Hematopoietic multipotent progenitor cell treated with erythropoietin and hydrocortisone succinate and interleukin-3 and kit ligand, for 8 days (in vitro differentiated cells): ENCODE measurements around the gene HIPK3.
"Not testable (repeated sequence)": the region's sequence is repeated elsewhere in the genome, so short reads cannot be mapped to it uniquely, and the experiment has no call there.

Experiments used
- DNase-seq: peaks from one replicate; pipeline ENCODE4 v3.0.0-alpha.2; 2015

HIPK3 gene

GRCh38 chr11:33257160-33257896 lies at the start of gene HIPK3:
TSS of gene HIPK3 (plus strand) at chr11:33257381.
- DNase-seq: peak; percentile 70

DNA sequence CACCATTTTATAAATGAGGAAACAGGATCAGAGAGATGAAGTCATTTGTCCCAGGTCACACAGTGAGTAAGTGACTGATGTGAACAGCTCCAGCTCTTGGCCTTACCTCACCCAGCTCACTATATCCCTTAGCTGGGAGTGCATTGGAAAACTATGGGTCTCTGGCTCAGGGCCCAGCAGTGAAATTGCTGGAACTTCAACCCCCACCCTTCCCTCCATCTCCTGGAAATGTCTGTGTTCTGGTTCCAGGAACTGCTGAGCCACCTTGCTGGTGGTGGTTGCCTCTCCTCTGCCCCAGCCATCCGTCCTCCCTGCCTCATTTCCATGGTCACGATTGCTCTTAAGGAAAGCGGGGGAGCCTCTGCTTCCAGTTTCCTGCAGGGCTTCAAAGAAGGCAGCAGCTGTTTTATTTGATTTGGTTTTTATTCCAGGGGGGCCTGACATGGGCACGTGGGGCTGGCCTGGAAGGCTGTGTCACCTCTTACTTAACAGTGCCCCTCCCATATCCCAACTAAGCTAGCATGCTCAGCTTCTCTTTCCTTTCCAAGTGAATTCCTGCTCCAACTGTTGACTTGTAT lies 49.7 kb upstream of the HIPK3 start:
- no peak for DNase-seq

- DNase-seq: no peak
Observed at GRCh38 chr11:33208150-33208549, 49.0 kb upstream of the HIPK3 start.

GRCh38 chr11:33211153-33211552 lies 46.0 kb upstream of the HIPK3 start:
- DNase-seq: no peak

DNA sequence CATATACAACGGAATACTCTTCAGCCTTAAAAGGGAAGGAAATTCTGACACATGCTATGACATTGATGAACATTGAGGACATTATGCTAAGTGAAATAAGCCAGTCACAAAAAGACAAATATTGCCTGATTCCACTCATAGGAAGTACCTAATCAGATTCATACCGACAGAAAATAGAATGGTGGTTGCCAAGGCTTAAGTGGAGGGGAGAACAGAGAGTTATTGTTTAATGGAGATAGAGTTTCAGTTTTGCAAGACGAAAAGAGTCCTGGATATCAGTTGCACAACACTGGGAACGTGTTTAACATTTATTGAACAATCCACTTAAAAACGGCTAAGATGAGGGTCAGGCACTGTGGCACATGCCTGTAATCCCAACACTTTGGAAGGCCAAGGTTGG lies 45.6 kb upstream of the HIPK3 start:
- DNase-seq: no peak

- DNase-seq: no peak
Observed at GRCh38 chr11:33214187-33214586, 43.0 kb upstream of the HIPK3 start.

GRCh38 chr11:33214767-33215166 lies 42.4 kb upstream of the HIPK3 start:
- no peak for DNase-seq

GRCh38 chr11:33216676-33217075 lies 40.5 kb upstream of the HIPK3 start:
- DNase-seq: not testable (repeated sequence)

GRCh38 chr11:33222052-33222750 lies 35.0 kb upstream of the HIPK3 start:
- DNase-seq: no peak

DNA sequence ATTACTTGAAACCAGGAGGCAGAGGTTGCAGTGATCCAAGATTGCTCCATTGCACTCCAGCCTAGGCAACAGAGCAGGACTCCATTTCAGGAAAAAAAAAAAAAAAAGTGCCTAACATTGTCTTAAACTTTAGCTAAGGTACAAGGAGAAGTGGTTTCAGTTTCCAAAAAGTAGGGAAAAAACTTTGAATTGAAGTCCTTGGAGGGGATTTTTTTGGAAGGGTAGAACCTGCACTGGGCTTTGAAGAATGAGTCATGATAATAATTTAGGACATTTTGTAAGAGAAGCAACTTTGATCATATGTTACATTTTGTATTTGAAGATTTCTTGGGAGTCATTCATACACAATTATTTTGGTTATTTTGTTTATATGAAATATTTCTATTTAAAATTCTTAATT lies 31.8 kb upstream of the HIPK3 start:
- DNase-seq: no peak

- DNase-seq: no peak
Observed at GRCh38 chr11:33227578-33228261, 29.5 kb upstream of the HIPK3 start.

DNA sequence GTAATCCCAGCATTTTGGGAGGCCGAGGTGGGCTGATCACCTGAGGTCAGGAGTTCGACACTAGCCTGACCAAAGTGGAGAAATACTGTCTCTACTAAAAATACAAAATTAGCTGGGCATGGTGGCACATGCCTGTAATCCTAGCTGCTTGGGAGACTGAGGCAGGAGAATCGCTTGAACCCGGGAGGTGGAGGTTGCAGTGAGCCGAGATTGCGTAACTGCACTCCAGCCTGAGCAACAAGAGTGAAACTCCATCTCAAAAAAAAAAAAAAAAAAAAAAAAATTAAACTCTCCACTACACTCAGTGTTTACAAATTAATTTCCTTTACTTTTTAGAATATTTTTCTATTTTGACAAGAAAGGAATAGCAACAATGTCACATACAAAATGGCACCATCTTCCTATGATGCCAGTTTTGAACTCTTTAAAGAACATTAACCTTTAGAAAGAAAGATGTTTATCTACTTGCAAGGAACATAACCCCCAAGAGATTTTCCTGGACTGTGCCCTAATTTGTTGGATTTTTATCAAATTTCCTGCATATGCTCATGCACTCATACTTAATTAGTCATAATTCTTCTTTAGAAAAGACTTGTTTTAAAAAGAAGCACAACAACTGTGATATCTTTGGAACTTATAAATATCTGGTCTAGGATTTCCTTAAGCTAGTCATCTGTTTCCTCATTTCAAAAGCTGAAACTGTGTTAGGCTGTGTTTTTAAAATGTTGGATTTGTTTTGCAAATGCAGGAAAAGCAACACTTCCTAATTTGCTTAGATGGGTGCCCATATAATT lies 22.6 kb upstream of the HIPK3 start:
- DNase-seq: no peak

DNA sequence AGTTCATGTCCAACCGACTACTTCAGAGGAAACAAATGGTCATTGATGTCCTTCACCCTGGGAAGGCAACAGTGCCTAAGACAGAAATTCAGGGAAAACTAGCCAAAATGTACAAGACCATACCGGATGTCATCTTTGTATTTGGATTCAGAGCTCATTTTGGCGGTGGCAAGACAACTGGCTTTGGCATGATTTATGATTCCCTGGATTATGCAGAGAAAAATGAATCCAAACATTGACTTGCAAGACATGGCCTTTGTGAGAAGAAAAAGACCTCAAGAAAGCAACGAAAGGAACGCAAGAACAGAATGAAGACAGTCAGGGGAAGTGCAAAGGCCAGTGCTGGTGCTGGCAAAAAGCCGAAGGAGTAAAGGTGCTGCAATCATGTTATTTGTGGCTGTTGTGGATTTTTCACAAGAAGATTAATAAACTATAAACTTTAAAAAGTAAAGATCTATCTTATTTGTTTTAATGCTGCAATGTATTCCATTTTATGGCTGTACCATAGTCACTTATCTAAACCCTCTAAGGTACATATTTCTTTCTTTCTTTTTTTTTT lies 20.1 kb upstream of the HIPK3 start:
- DNase-seq: no peak

DNA sequence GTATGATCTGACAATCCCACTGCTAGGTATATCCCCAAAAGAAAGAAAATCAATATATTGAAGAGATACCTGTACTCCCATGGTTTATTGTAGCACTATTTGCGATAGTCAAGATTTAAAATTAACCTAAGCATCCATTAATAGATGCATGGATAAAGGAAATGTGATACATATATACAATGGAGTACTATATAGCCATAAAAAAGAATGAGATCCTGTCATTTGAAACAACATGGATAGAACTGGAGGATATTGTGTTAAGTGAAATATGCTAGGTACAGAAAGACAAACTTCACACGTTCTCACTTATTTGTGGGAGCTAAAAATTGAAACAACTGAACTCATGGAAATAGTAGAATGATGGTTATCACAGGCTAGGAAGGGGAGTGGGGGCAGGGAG lies 14.6 kb upstream of the HIPK3 start:
- DNase-seq: no peak

GRCh38 chr11:33243654-33244053 lies 13.5 kb upstream of the HIPK3 start:
- DNase-seq: not testable (repeated sequence)

DNA sequence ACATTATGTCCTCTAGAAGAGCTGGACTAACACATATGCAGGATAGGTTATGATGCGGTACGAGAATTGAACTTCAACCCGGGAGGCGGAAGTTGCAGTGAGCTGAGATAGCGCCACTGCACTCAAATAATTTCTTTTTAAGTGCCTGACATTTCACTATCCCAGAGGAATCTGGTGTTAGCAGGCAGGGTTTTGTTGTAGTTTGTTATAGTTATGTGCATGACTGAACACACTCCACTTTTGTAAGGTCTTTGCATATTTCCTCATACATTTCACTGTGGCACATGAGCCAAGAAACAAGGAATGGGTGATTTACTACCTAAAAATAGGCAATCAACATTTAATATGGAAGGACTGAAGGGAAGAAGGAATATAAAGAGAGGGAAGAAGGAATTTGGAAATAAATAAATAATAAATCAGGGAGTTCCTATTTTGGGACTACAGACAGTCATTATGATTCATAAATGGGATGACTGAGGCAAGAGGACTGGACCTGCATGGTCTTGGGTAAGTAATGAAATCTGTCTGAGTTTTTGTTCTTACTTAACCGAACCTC lies 8.7 kb upstream of the HIPK3 start:
- no peak for DNase-seq

DNA sequence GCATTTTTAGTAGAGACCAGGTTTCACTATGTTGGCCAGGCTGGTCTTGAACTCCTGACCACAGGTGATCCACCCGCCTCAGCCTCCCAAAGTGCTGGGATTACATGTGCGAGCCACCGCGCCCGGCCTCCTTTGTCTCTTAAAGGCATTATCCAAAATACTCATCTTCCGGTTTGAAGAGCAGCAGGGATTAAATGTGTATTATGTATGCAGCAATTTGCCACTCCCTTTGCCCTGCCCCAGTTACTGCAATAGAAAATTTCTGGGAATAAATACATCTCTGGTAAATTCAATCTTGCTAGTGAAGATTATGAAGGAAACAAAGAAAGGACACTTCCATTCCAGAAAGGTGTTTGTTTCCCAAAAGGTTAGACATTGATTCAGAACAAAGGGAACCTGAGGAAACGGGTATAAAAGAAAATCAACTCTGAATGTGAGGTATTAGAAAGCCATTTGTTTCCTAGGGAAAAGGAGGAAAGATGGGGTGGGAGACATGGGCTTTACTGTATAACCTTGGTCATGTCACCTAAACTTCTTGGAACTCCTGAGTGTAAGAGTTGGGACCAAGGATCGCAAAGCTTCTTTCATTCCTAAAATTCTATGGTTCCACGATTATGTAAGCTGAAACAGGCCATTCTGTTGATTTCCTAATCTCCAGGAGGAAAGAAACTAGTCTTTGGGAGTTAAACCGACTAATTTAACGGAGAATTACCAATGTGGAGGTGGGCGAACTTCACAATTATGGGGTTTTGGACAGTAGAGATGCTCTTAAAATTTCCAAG lies 959 bp upstream of the HIPK3 start:
- DNase-seq: no peak

DNA sequence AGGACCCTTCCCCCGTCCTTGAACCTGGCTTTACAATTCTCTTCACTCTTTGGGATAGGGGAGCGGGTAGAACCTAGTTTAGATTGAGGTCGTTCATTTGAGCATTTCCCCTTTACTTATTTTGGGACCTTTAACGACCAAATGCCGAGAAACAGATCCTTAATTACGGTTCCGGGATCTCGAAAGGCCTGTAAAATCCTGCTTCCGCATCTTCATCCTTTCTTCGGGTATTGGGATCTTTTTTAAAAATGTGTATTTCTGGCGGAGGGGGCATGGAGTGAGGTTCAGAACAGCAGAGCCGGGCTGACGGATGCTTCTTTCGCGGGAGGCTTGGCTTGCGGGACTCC lies 395 bp upstream of the HIPK3 start:
- DNase-seq: no peak

- peak; percentile 77 for DNase-seq
Observed at GRCh38 chr11:33257897-33258630, 883 bp downstream of the HIPK3 start.

GRCh38 chr11:33258631-33259205 lies 1.5 kb downstream of the HIPK3 start:
- DNase-seq: peak; percentile 60
